Endothelial cell (in vitro differentiated cells): ENCODE data around the gene DAB2. TPM values are rescaled to one million over a fixed set of nuclear protein-coding genes. Genes with fewer than 3 reads are reported as not detected.
A peak's percentile ranks its signal among the peaks of the same experiment; 100 is the strongest.

Experiments
- DNase-seq: peaks from one replicate; pipeline ENCODE4 v3.0.0; 2021; ENCODE audit warnings: low spot score
- H3K27ac Mint-ChIP-seq: one replicate; pipeline ENCODE4 v1.8.0; 2021; ENCODE audit warnings: mixed read lengths, inconsistent platforms; ENCODE audit not compliant: unreplicated experiment
- H3K27me3 Mint-ChIP-seq: one replicate; pipeline ENCODE4 v1.8.0; 2021; ENCODE audit warnings: mild to moderate bottlenecking, moderate library complexity, mixed read lengths, inconsistent platforms; ENCODE audit not compliant: unreplicated experiment
- H3K36me3 Mint-ChIP-seq: one replicate; pipeline ENCODE4 v1.8.0; 2021; ENCODE audit warnings: mild to moderate bottlenecking, low read depth, mixed read lengths, inconsistent platforms; ENCODE audit not compliant: unreplicated experiment
- H3K4me1 Mint-ChIP-seq: one replicate; pipeline ENCODE4 v1.8.0; 2021; ENCODE audit warnings: mild to moderate bottlenecking, mixed read lengths, inconsistent platforms; ENCODE audit not compliant: unreplicated experiment
- H3K4me3 Mint-ChIP-seq: one replicate; pipeline ENCODE4 v1.8.0; 2021; ENCODE audit warnings: mild to moderate bottlenecking, mixed read lengths, inconsistent platforms; ENCODE audit not compliant: unreplicated experiment
- H3K9me3 Mint-ChIP-seq: one replicate; pipeline ENCODE4 v1.8.0; 2021; ENCODE audit warnings: mixed read lengths, inconsistent platforms; ENCODE audit not compliant: unreplicated experiment
- CTCF ChIP-seq: fragments of 200-600 bp; sonication (generic); IDR thresholded peaks from one replicate; pipeline ENCODE4 v1.5.0; 2021; ENCODE audit warnings: antibody characterized with exemption; ENCODE audit not compliant: unreplicated experiment
- long read RNA-seq: library from polyadenylated mRNA; unstranded; transcript quantifications from one replicate; pipeline ENCODE4 v2.0.0, GENCODE V29; 2020; ENCODE audit not compliant: unreplicated experiment
- total RNA-seq: library from RNA; stranded (reverse); fragmentation: NEBNext Ultra II Directional; extraction: Animal tissue kit (Norgen Biotek cat#: 25700); gene quantifications from one replicate; pipeline ENCODE4 v1.2.1, GENCODE V29; 2021; ENCODE audit not compliant: unreplicated experiment

Gene DAB2
- 70.7 TPM for total RNA-seq
- long read RNA-seq, full-length matches to known transcripts = 12 of 27 reads
- long read RNA-seq, partial matches to known transcripts = 9 of 27 reads
- long read RNA-seq, other reads (novel, unspliced or antisense) = 6 of 27 reads

GRCh38 chr5:39424736-39425637 is at the start of gene DAB2:
DAB2 (minus strand) TSS chr5:39424980; CDS start chr5:39394320, 30,660 bp downstream.
- peak within 1 kb of the TSS; percentile 97 for H3K27ac Mint-ChIP-seq

GRCh38 chr5:39473156-39473775 is 48.5 kb upstream of the DAB2 start:
- no peak for TF ChIP-seq CTCF
- Mint-ChIP-seq H3K4me1 (peaks cover 4% of the 10 kb centered on the region), H3K36me3 (no peaks in the 10 kb centered on the region), H3K9me3 (no peaks in the 10 kb centered on the region), H3K27me3 (no peaks in the 10 kb centered on the region), H3K4me3 (no peak overlapping the region), H3K27ac (no peak overlapping the region)
- no peak for DNase-seq

More at GRCh38 chr5:39424736-39425637, at the start of gene DAB2:
- DNase-seq = peak; percentile 97
- Mint-ChIP-seq H3K4me3 (peak within 1 kb of the TSS; percentile 99), H3K4me1 (peaks cover 58% of the 10 kb centered on the region), H3K36me3 (peaks cover 9% of the 10 kb centered on the region), H3K9me3 (no peaks in the 10 kb centered on the region), H3K27me3 (peaks cover 8% of the 10 kb centered on the region)
- TF ChIP-seq CTCF = peak; percentile 55

GRCh38 chr5:39471836-39472508 is 47.2 kb upstream of the DAB2 start:
- DNase-seq = no peak
- TF ChIP-seq CTCF = no peak
- no peaks in the 10 kb centered on the region for H3K27me3 Mint-ChIP-seq
- H3K36me3 Mint-ChIP-seq = no peaks in the 10 kb centered on the region
- H3K4me1 Mint-ChIP-seq = peaks cover 4% of the 10 kb centered on the region
- no peaks in the 10 kb centered on the region for H3K9me3 Mint-ChIP-seq
- no peak overlapping the region for H3K27ac Mint-ChIP-seq
- H3K4me3 Mint-ChIP-seq = no peak overlapping the region

- Mint-ChIP-seq H3K9me3 (no peaks in the 10 kb centered on the region), H3K27ac (no peak overlapping the region), H3K4me1 (peaks cover under 1% of the 10 kb centered on the region)
These were observed 46.0 kb upstream of the DAB2 start for GRCh38 chr5:39470811-39471210.

More at GRCh38 chr5:39470811-39471210, 46.0 kb upstream of the DAB2 start:
- H3K27me3 Mint-ChIP-seq = no peaks in the 10 kb centered on the region
- no peaks in the 10 kb centered on the region for H3K36me3 Mint-ChIP-seq
- no peak overlapping the region for H3K4me3 Mint-ChIP-seq
- no peak for DNase-seq
- TF ChIP-seq CTCF = no peak
